ENCODE results near the gene GABARAP. TPM values are rescaled to one million over a fixed set of nuclear protein-coding genes. Genes with fewer than 3 reads are reported as not detected.

GABARAP gene
- total RNA-seq, 1 experiment from 2014 or later, result 296 TPM

DNA sequence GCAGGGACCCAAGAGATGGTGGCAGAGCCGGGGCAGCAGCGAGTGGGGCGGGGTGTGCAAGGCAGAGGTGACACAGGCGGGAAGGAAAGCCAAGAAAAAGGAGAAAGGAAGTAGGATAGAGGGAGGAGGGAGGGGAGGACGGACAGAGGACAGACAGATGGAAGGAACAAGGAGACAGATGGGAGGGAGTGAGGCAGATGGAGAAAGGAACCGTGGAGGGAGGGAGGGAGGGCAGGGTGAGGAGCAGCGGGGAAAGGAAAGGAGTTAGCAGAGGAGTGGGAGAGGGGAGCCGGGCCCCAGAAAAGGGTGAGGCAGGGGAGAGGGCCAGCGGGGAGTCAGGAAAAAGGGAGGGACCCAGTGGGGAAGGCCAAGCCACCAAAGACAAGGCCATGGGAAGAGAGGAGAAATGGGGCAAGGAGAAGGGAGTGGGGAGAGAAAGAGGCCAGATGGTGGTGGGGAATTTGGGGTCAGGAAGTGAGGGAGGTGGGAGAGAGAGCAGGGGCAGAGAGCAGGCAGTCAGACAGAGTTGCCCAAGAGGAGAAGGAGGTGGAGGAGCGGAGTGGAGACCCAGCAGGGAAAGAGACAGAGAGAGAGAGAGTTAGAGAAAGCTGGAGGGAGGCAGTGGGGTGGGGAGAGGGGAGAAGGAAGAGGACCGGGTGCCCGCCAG is 49.8 kb downstream of the GABARAP start:
- in situ Hi-C loops (cut with HindIII; ENCODE audit: low pct_unique_long_range_greater_than_20kb, low sequenced_read_pairs), result no loop called here
- DNase-seq (ENCODE audit: low read depth), result no peak

DNA sequence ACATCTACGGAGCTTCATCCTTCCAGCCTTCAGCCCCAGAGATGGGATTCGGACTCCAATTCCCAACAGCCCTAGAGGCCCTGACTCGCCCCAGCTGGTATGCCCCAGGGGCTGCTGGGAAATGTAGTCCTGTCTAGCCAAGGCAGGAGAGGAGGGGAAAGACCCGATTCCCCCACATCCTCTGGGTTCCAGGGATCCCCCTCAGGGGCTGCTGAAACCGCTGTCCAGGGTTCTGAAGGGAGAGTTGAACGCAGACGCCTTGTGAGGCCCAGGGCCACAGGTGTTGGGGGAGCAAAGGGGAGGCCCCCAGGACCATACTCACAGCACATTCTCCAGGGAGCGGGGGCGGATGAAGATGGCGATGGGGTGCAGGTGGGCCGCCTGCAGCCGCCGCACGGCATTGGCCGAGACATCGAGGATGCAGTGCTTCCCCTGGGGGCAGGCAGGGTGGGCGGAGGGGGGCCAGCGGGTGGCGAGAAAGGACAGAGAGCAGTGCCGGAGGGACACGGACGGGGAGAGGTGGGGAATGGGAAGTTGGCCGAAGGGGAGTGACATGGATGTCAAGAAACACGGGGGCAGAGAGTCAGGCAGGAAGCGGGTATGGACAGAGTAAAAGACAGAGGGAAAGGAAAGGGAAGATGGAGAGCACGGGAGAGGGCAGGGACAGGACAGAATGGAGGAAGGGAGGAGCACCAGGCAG is 50.5 kb downstream of the GABARAP start:
- in situ Hi-C loops (cut with HindIII; ENCODE audit: low pct_unique_long_range_greater_than_20kb, low sequenced_read_pairs), result no loop called here
- no peak for DNase-seq (ENCODE audit: low read depth)

DNA sequence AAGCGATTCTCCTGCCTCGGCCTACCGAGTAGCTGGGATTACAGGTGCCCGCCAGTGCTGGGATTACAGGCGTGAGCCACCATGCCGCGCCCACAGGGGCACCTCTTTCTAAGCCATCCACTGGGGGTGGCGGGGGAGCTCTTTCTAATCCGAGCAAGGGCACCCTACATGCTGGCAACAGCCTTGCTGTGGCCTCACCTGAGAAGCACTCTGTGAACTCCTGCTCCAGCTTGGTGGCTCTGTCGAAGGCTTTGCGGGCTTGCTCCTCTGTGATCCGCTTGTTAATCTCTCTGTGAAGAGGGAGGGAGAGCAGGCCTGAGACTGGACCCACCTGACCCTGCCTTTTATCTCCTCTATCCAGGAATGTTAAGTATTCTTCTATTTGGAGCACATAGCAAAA is 51.2 kb downstream of the GABARAP start:
- in situ Hi-C loops (cut with HindIII; ENCODE audit: low pct_unique_long_range_greater_than_20kb, low sequenced_read_pairs), result no loop called here
- no peak for DNase-seq (ENCODE audit: low read depth)

- in situ Hi-C loops (cut with HindIII; ENCODE audit: low pct_unique_long_range_greater_than_20kb, low sequenced_read_pairs), result no loop called here
- no peak for DNase-seq (ENCODE audit: low read depth)
These were observed 51.9 kb downstream of the GABARAP start for GRCh38 chr17:7190276-7190917.

Other genes with a start within 250 kb of the GABARAP start
- not detected in 2 replicates for gene ALOX12, start 246.4 kb downstream of the GABARAP start, total RNA-seq (2014; rRNA removed; shearing (Covaris generic); ENCODE audit: low replicate concordance)
- gene RNASEK, start 229.8 kb downstream of the GABARAP start, total RNA-seq (2014; rRNA removed; shearing (Covaris generic); ENCODE audit: low replicate concordance), result 128 and 131 TPM in 2 replicates
- gene BCL6B, start 219.4 kb downstream of the GABARAP start, total RNA-seq (2014; rRNA removed; shearing (Covaris generic); ENCODE audit: low replicate concordance), result not detected in 2 replicates
- gene SLC16A13, start 206.4 kb downstream of the GABARAP start, total RNA-seq (2014; rRNA removed; shearing (Covaris generic); ENCODE audit: low replicate concordance), result 3.7 and 8.6 TPM in 2 replicates
- not detected in 2 replicates for gene SLC16A11, start 198.4 kb downstream of the GABARAP start, total RNA-seq (2014; rRNA removed; shearing (Covaris generic); ENCODE audit: low replicate concordance)
- gene CLEC10A, start 162.2 kb downstream of the GABARAP start, total RNA-seq (2014; rRNA removed; shearing (Covaris generic); ENCODE audit: low replicate concordance), result not detected in 2 replicates
- gene ASGR2, start 127.6 kb downstream of the GABARAP start, total RNA-seq (2014; rRNA removed; shearing (Covaris generic); ENCODE audit: low replicate concordance), result not detected in 2 replicates
- gene ASGR1, start 63.1 kb downstream of the GABARAP start, total RNA-seq (2014; rRNA removed; shearing (Covaris generic); ENCODE audit: low replicate concordance), result not detected in 2 replicates
- gene DLG4, start 22.6 kb downstream of the GABARAP start, total RNA-seq (2014; rRNA removed; shearing (Covaris generic); ENCODE audit: low replicate concordance), result 2.8 and 4.8 TPM in 2 replicates
- 301 and 338 TPM in 2 replicates for gene ACADVL, start 22.5 kb downstream of the GABARAP start, total RNA-seq (2014; rRNA removed; shearing (Covaris generic); ENCODE audit: low replicate concordance)
- 33.3 and 64.4 TPM in 2 replicates for gene DVL2, start 7.9 kb downstream of the GABARAP start, total RNA-seq (2014; rRNA removed; shearing (Covaris generic); ENCODE audit: low replicate concordance)
- gene PHF23, start 3.0 kb downstream of the GABARAP start, total RNA-seq (2014; rRNA removed; shearing (Covaris generic); ENCODE audit: low replicate concordance), result 28.0 and 39.4 TPM in 2 replicates
- 9.6 and 19.0 TPM in 2 replicates for gene CTDNEP1, start 9.3 kb upstream of the GABARAP start, total RNA-seq (2014; rRNA removed; shearing (Covaris generic); ENCODE audit: low replicate concordance)
- gene ELP5, start 9.8 kb upstream of the GABARAP start, total RNA-seq (2014; rRNA removed; shearing (Covaris generic); ENCODE audit: low replicate concordance), result 25.5 and 32.4 TPM in 2 replicates
- not detected in 2 replicates for gene CLDN7, start 20.0 kb upstream of the GABARAP start, total RNA-seq (2014; rRNA removed; shearing (Covaris generic); ENCODE audit: low replicate concordance)
- gene SLC2A4, start 39.3 kb upstream of the GABARAP start, total RNA-seq (2014; rRNA removed; shearing (Covaris generic); ENCODE audit: low replicate concordance), result not detected in 2 replicates
- 1.8 and 8.5 TPM in 2 replicates for gene YBX2, start 52.2 kb upstream of the GABARAP start, total RNA-seq (2014; rRNA removed; shearing (Covaris generic); ENCODE audit: low replicate concordance)
- 483 and 624 TPM in 2 replicates for gene EIF5A, start 65.2 kb upstream of the GABARAP start, total RNA-seq (2014; rRNA removed; shearing (Covaris generic); ENCODE audit: low replicate concordance)
- gene GPS2, start 72.9 kb upstream of the GABARAP start, total RNA-seq (2014; rRNA removed; shearing (Covaris generic); ENCODE audit: low replicate concordance), result 51.1 and 56.4 TPM in 2 replicates
- gene NEURL4, start 86.9 kb upstream of the GABARAP start, total RNA-seq (2014; rRNA removed; shearing (Covaris generic); ENCODE audit: low replicate concordance), result 15.0 and 17.9 TPM in 2 replicates
- gene ACAP1, start 94.1 kb upstream of the GABARAP start, total RNA-seq (2014; rRNA removed; shearing (Covaris generic); ENCODE audit: low replicate concordance), result 2.3 and 26.4 TPM in 2 replicates
- 17.2 and 23.2 TPM in 2 replicates for gene KCTD11, start 109.7 kb upstream of the GABARAP start, total RNA-seq (2014; rRNA removed; shearing (Covaris generic); ENCODE audit: low replicate concordance)
- gene TMEM95, start 112.7 kb upstream of the GABARAP start, total RNA-seq (2014; rRNA removed; shearing (Covaris generic); ENCODE audit: low replicate concordance), result not detected in 2 replicates
- 1.8 and 2.9 TPM in 2 replicates for gene TNK1, start 138.6 kb upstream of the GABARAP start, total RNA-seq (2014; rRNA removed; shearing (Covaris generic); ENCODE audit: low replicate concordance)
- 5.6 and 14.4 TPM in 2 replicates for gene PLSCR3, start 152.1 kb upstream of the GABARAP start, total RNA-seq (2014; rRNA removed; shearing (Covaris generic); ENCODE audit: low replicate concordance)
- gene TMEM256, start 161.6 kb upstream of the GABARAP start, total RNA-seq (2014; rRNA removed; shearing (Covaris generic); ENCODE audit: low replicate concordance), result 132 and 200 TPM in 2 replicates
- 1.1 TPM in 1 of 2 replicates, not detected in the other for gene NLGN2, start 165.4 kb upstream of the GABARAP start, total RNA-seq (2014; rRNA removed; shearing (Covaris generic); ENCODE audit: low replicate concordance)
- not detected in 2 replicates for gene SPEM1, start 177.9 kb upstream of the GABARAP start, total RNA-seq (2014; rRNA removed; shearing (Covaris generic); ENCODE audit: low replicate concordance)
- gene SPEM2, start 183.2 kb upstream of the GABARAP start, total RNA-seq (2014; rRNA removed; shearing (Covaris generic); ENCODE audit: low replicate concordance), result not detected in 2 replicates
- gene SPEM3, start 186.4 kb upstream of the GABARAP start, total RNA-seq (2014; rRNA removed; shearing (Covaris generic); ENCODE audit: low replicate concordance), result not detected in 2 replicates
- gene TMEM102, start 193.0 kb upstream of the GABARAP start, total RNA-seq (2014; rRNA removed; shearing (Covaris generic); ENCODE audit: low replicate concordance), result 2.9 and 6.7 TPM in 2 replicates
- 0.06 and 0.98 TPM in 2 replicates for gene FGF11, start 197.1 kb upstream of the GABARAP start, total RNA-seq (2014; rRNA removed; shearing (Covaris generic); ENCODE audit: low replicate concordance)
- 4.0 and 11.0 TPM in 2 replicates for gene CHRNB1, start 202.6 kb upstream of the GABARAP start, total RNA-seq (2014; rRNA removed; shearing (Covaris generic); ENCODE audit: low replicate concordance)
- gene ZBTB4, start 237.2 kb upstream of the GABARAP start, total RNA-seq (2014; rRNA removed; shearing (Covaris generic); ENCODE audit: low replicate concordance), result 4.6 and 5.8 TPM in 2 replicates
- gene SLC35G6, start 239.0 kb upstream of the GABARAP start, total RNA-seq (2014; rRNA removed; shearing (Covaris generic); ENCODE audit: low replicate concordance), result not detected in 2 replicates
- gene POLR2A, start 241.9 kb upstream of the GABARAP start, total RNA-seq (2014; rRNA removed; shearing (Covaris generic); ENCODE audit: low replicate concordance), result 10.9 and 11.8 TPM in 2 replicates